ENCODE measurements around the gene HLA-DRB1. TPM values are rescaled to one million over a fixed set of nuclear protein-coding genes. Genes with fewer than 3 reads are reported as not detected.
"Not testable (repeated sequence)": the region's sequence is repeated elsewhere in the genome, so short reads cannot be mapped to it uniquely, and the experiment has no call there.

Gene HLA-DRB1
- total RNA-seq, 1 experiment from 2014 or later = 1.4 TPM

GRCh38 chr6:32578962-32579361, 10.7 kb downstream of the HLA-DRB1 start:
- ChIA-PET CTCF (no interaction called here), POLR2A (no interaction called here)
- Mint-ChIP-seq H3K27me3 (ENCODE audit: low read depth) (peaks cover 9% of the 10 kb centered on the region), H3K4me3 (no peak overlapping the region), H3K4me1 (0 out of 2 replicates have a peak, but pooled peaks cover 4% of the 10 kb centered on the region), H3K27ac (no peak overlapping the region), H3K36me3 (no peaks in the 10 kb centered on the region), H3K9me3 (no peaks in the 10 kb centered on the region)
- no peak for DNase-seq (ENCODE audit: low spot score)
- ATAC-seq = no peak
- TF ChIP-seq ZNF121 (CRISPR knock-in tag; IDR thresholded peaks at IDR 0.05) (no peak), ZNF425 (CRISPR knock-in tag; conservative IDR thresholded peaks at IDR 0.05) (no peak), MYBL2 (CRISPR knock-in tag; IDR thresholded peaks at IDR 0.05) (no peak), FOXP4 (CRISPR knock-in tag; IDR thresholded peaks at IDR 0.05) (no peak)
- TF ChIP-seq, protein P1, sequence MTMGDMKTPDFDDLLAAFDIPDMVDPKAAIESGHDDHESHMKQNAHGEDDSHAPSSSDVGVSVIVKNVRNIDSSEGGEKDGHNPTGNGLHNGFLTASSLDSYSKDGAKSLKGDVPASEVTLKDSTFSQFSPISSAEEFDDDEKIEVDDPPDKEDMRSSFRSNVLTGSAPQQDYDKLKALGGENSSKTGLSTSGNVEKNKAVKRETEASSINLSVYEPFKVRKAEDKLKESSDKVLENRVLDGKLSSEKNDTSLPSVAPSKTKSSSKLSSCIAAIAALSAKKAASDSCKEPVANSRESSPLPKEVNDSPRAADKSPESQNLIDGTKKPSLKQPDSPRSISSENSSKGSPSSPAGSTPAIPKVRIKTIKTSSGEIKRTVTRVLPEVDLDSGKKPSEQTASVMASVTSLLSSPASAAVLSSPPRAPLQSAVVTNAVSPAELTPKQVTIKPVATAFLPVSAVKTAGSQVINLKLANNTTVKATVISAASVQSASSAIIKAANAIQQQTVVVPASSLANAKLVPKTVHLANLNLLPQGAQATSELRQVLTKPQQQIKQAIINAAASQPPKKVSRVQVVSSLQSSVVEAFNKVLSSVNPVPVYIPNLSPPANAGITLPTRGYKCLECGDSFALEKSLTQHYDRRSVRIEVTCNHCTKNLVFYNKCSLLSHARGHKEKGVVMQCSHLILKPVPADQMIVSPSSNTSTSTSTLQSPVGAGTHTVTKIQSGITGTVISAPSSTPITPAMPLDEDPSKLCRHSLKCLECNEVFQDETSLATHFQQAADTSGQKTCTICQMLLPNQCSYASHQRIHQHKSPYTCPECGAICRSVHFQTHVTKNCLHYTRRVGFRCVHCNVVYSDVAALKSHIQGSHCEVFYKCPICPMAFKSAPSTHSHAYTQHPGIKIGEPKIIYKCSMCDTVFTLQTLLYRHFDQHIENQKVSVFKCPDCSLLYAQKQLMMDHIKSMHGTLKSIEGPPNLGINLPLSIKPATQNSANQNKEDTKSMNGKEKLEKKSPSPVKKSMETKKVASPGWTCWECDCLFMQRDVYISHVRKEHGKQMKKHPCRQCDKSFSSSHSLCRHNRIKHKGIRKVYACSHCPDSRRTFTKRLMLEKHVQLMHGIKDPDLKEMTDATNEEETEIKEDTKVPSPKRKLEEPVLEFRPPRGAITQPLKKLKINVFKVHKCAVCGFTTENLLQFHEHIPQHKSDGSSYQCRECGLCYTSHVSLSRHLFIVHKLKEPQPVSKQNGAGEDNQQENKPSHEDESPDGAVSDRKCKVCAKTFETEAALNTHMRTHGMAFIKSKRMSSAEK (CRISPR knock-in tag; IDR thresholded peaks at IDR 0.05; ENCODE audit: borderline replicate concordance) = no peak
- TF ChIP-seq, protein P2, sequence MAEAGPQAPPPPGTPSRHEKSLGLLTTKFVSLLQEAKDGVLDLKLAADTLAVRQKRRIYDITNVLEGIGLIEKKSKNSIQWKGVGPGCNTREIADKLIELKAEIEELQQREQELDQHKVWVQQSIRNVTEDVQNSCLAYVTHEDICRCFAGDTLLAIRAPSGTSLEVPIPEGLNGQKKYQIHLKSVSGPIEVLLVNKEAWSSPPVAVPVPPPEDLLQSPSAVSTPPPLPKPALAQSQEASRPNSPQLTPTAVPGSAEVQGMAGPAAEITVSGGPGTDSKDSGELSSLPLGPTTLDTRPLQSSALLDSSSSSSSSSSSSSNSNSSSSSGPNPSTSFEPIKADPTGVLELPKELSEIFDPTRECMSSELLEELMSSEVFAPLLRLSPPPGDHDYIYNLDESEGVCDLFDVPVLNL (CRISPR knock-in tag; IDR thresholded peaks at IDR 0.05; ENCODE audit: borderline replicate concordance, low read depth) = no peak
- TF ChIP-seq, protein P3, sequence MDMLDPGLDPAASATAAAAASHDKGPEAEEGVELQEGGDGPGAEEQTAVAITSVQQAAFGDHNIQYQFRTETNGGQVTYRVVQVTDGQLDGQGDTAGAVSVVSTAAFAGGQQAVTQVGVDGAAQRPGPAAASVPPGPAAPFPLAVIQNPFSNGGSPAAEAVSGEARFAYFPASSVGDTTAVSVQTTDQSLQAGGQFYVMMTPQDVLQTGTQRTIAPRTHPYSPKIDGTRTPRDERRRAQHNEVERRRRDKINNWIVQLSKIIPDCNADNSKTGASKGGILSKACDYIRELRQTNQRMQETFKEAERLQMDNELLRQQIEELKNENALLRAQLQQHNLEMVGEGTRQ (CRISPR knock-in tag; IDR thresholded peaks at IDR 0.05) = no peak

- DNase-seq (ENCODE audit: low spot score); H3K27me3 Mint-ChIP-seq (ENCODE audit: low read depth); H3K4me1 Mint-ChIP-seq; ATAC-seq; POLR2A ChIA-PET; H3K27ac Mint-ChIP-seq; CTCF ChIA-PET; H3K36me3 Mint-ChIP-seq; H3K4me3 Mint-ChIP-seq; H3K9me3 Mint-ChIP-seq: not testable (repeated sequence)
These were observed 12.2 kb downstream of the HLA-DRB1 start for GRCh38 chr6:32577493-32577892.

GRCh38 chr6:32576250-32576649, 13.4 kb downstream of the HLA-DRB1 start:
- no peaks in the 10 kb centered on the region for H3K36me3 Mint-ChIP-seq
- no peak overlapping the region for H3K4me3 Mint-ChIP-seq
- ChIA-PET POLR2A (no interaction called here), CTCF (no interaction called here)
- H3K27me3 Mint-ChIP-seq (ENCODE audit: low read depth) = peaks cover 2% of the 10 kb centered on the region
- DNase-seq (ENCODE audit: low spot score) = no peak
- H3K27ac Mint-ChIP-seq = no peak overlapping the region
- no peaks in the 10 kb centered on the region for H3K9me3 Mint-ChIP-seq
- ATAC-seq = no peak
- H3K4me1 Mint-ChIP-seq = no peaks in the 10 kb centered on the region
- TF ChIP-seq, protein P4, sequence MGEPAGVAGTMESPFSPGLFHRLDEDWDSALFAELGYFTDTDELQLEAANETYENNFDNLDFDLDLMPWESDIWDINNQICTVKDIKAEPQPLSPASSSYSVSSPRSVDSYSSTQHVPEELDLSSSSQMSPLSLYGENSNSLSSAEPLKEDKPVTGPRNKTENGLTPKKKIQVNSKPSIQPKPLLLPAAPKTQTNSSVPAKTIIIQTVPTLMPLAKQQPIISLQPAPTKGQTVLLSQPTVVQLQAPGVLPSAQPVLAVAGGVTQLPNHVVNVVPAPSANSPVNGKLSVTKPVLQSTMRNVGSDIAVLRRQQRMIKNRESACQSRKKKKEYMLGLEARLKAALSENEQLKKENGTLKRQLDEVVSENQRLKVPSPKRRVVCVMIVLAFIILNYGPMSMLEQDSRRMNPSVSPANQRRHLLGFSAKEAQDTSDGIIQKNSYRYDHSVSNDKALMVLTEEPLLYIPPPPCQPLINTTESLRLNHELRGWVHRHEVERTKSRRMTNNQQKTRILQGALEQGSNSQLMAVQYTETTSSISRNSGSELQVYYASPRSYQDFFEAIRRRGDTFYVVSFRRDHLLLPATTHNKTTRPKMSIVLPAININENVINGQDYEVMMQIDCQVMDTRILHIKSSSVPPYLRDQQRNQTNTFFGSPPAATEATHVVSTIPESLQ (CRISPR knock-in tag; IDR thresholded peaks at IDR 0.05) = no peak
- TF ChIP-seq ZNF512 (CRISPR knock-in tag; IDR thresholded peaks at IDR 0.05; ENCODE audit: borderline replicate concordance) (no peak), RELA (CRISPR knock-in tag; IDR thresholded peaks at IDR 0.05; ENCODE audit: borderline replicate concordance) (no peak), TP53 (CRISPR knock-in tag; IDR thresholded peaks at IDR 0.05) (no peak), CREM (CRISPR knock-in tag; IDR thresholded peaks at IDR 0.05) (no peak), NR2C2 (CRISPR knock-in tag; IDR thresholded peaks at IDR 0.05) (no peak), MXD4 (CRISPR knock-in tag; IDR thresholded peaks at IDR 0.05; ENCODE audit: borderline replicate concordance) (no peak), MAX (CRISPR knock-in tag; IDR thresholded peaks at IDR 0.05) (no peak)
- TF ChIP-seq, protein P2 (CRISPR knock-in tag; IDR thresholded peaks at IDR 0.05; ENCODE audit: borderline replicate concordance, low read depth) = no peak
